ENCODE results near the gene SH3RF1. TPM values are rescaled to one million over a fixed set of nuclear protein-coding genes. Genes with fewer than 3 reads are reported as not detected.
A peak's percentile ranks its signal among the peaks of the same experiment; 100 is the strongest.

SH3RF1 gene
- total and polyA plus RNA-seq, 2 of the 13 experiments (the other 11 are each of a cell fraction or from before 2014, with no cell fraction given), result 3.1 to 3.2 TPM

- TF ChIP-seq MAFF (IDR thresholded peaks at IDR 0.05; ENCODE audit: low read depth, low read length) (no peak), HMG20A (CRISPR knock-in tag; IDR thresholded peaks at IDR 0.05; ENCODE audit: borderline replicate concordance) (0 out of 2 replicates have a peak, but pooled peaks have one; percentile 31), THAP9 (CRISPR knock-in tag; IDR thresholded peaks at IDR 0.05; ENCODE audit: borderline replicate concordance) (no peak), ZNF687 (CRISPR knock-in tag; IDR thresholded peaks at IDR 0.05) (no peak), FOSL2 (CRISPR knock-in tag; IDR thresholded peaks at IDR 0.05) (peak; percentile 80), ZNF691 (CRISPR knock-in tag; IDR thresholded peaks at IDR 0.05; ENCODE audit: borderline replicate concordance, low read depth) (no peak), MED1 (CRISPR knock-in tag; IDR thresholded peaks at IDR 0.05) (no peak), KLF12 (CRISPR knock-in tag; IDR thresholded peaks at IDR 0.05; ENCODE audit: borderline replicate concordance) (no peak), ZNF441 (CRISPR knock-in tag; IDR thresholded peaks at IDR 0.05; ENCODE audit: borderline replicate concordance) (no peak), ZNF142 (CRISPR knock-in tag; IDR thresholded peaks at IDR 0.05) (no peak), RFXANK (CRISPR knock-in tag; IDR thresholded peaks at IDR 0.05) (no peak), KLF11 (CRISPR knock-in tag; IDR thresholded peaks at IDR 0.05) (no peak)
These were observed 19.2 kb downstream of the SH3RF1 start (continued) for GRCh38 chr4:169251291-169252235.

All from HepG2 (cell line).